DND-41 (cell line): ENCODE data around the gene SETD1A.

ENCODE experiments used
- ATAC-seq: fragments of 200-7000 bp; cut with Tn5 transposase; 3 replicates; pipeline ENCODE4 v1.9.1; 2021; ENCODE audit warnings: low read depth; ENCODE audit not compliant: insufficient read depth
- DNase-seq: peaks from one replicate; pipeline ENCODE4 v3.0.0-alpha.2; 2020
- H2AFZ ChIP-seq: 2 replicates; pipeline ENCODE4 v1.6.0; 2012; ENCODE audit warnings: low read depth, low read length
- H3K27ac ChIP-seq: 2 replicates; pipeline ENCODE4 v1.5.1; 2012; ENCODE audit warnings: low read length, inconsistent platforms
- H3K27me3 ChIP-seq: fragments of 200-600 bp; sonication (generic); 2 replicates; pipeline ENCODE4 v1.6.0; 2012; ENCODE audit warnings: low read length, mild to moderate bottlenecking, inconsistent platforms; ENCODE audit not compliant: insufficient read depth, poor library complexity
- H3K36me3 ChIP-seq: 2 replicates; pipeline ENCODE4 v1.5.1; 2012; ENCODE audit warnings: low read length, inconsistent platforms; ENCODE audit not compliant: insufficient read depth
- H3K4me1 ChIP-seq: 2 replicates; pipeline ENCODE4 v1.5.1; 2012; ENCODE audit warnings: mild to moderate bottlenecking, low read length; ENCODE audit not compliant: insufficient read depth
- H3K4me2 ChIP-seq: 2 replicates; pipeline ENCODE4 v1.6.0; 2012; ENCODE audit warnings: mild to moderate bottlenecking, moderate library complexity, low read length, inconsistent platforms; ENCODE audit not compliant: insufficient read depth
- H3K4me3 ChIP-seq, 2 experiments: fragments of 200-600 bp in 1 of 2; shearing (Covaris generic) in 1 of 2; 2 replicates each; pipeline ENCODE4 v1.5.1; 2012 to 2016; ENCODE audit warnings: inconsistent platforms in 2 of 2, low read length in 2 of 2, mild to moderate bottlenecking in 2 of 2, low read depth in 1 of 2, moderate library complexity in 1 of 2
- H3K79me2 ChIP-seq: 2 replicates; pipeline ENCODE4 v1.6.0; 2012; ENCODE audit warnings: low read length, inconsistent platforms; ENCODE audit not compliant: insufficient read depth
- H3K9ac ChIP-seq: 2 replicates; pipeline ENCODE4 v1.6.0; 2012; ENCODE audit warnings: low read depth, mild to moderate bottlenecking, inconsistent platforms, low read length, moderate library complexity
- H3K9me3 ChIP-seq: 2 replicates; pipeline ENCODE4 v1.5.1; 2012; ENCODE audit warnings: low read length, moderate library complexity, mild to moderate bottlenecking, inconsistent platforms; ENCODE audit not compliant: insufficient read depth, severe bottlenecking
- H4K20me1 ChIP-seq: 2 replicates; pipeline ENCODE4 v1.6.0; 2012; ENCODE audit warnings: low read length; ENCODE audit not compliant: insufficient read depth
- EZH2 ChIP-seq: IDR thresholded peaks from 3 replicates; pipeline ENCODE4 v1.6.1; 2012; ENCODE audit warnings: borderline replicate concordance, low read depth, mild to moderate bottlenecking, moderate library complexity, low read length, inconsistent platforms; ENCODE audit not compliant: severe bottlenecking
- TF ChIP-seq, protein P1 (sequence below): IDR thresholded peaks from 2 replicates; pipeline ENCODE4 v1.5.1; 2012; ENCODE audit warnings: borderline replicate concordance, low read length, moderate library complexity, mild to moderate bottlenecking; ENCODE audit not compliant: poor library complexity, severe bottlenecking; ENCODE audit errors: extremely low read depth

SETD1A gene

GRCh38 chr16:31005350-31006085 lies 48.0 kb downstream of the SETD1A start:
- H2AFZ ChIP-seq: no peak overlapping the region
- H3K4me3 ChIP-seq: no peak overlapping the region
- H3K27me3 ChIP-seq: peaks cover 23% of the 10 kb centered on the region
- H3K36me3 ChIP-seq: no peaks in the 10 kb centered on the region
- no peaks in the 10 kb centered on the region for H3K9me3 ChIP-seq
- DNase-seq (no peak), ATAC-seq (no peak)
- no peak for TF ChIP-seq EZH2
- TF ChIP-seq, protein P1, sequence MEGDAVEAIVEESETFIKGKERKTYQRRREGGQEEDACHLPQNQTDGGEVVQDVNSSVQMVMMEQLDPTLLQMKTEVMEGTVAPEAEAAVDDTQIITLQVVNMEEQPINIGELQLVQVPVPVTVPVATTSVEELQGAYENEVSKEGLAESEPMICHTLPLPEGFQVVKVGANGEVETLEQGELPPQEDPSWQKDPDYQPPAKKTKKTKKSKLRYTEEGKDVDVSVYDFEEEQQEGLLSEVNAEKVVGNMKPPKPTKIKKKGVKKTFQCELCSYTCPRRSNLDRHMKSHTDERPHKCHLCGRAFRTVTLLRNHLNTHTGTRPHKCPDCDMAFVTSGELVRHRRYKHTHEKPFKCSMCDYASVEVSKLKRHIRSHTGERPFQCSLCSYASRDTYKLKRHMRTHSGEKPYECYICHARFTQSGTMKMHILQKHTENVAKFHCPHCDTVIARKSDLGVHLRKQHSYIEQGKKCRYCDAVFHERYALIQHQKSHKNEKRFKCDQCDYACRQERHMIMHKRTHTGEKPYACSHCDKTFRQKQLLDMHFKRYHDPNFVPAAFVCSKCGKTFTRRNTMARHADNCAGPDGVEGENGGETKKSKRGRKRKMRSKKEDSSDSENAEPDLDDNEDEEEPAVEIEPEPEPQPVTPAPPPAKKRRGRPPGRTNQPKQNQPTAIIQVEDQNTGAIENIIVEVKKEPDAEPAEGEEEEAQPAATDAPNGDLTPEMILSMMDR: no peak
- no peak overlapping the region for H3K4me2 ChIP-seq
- no peaks in the 10 kb centered on the region for H3K79me2 ChIP-seq
- no peaks in the 10 kb centered on the region for H3K4me1 ChIP-seq
- H4K20me1 ChIP-seq: peaks cover 4% of the 10 kb centered on the region; the same call in 1 of the 2 replicates
- no peak overlapping the region for H3K27ac ChIP-seq
- H3K9ac ChIP-seq: no peak overlapping the region

DNA sequence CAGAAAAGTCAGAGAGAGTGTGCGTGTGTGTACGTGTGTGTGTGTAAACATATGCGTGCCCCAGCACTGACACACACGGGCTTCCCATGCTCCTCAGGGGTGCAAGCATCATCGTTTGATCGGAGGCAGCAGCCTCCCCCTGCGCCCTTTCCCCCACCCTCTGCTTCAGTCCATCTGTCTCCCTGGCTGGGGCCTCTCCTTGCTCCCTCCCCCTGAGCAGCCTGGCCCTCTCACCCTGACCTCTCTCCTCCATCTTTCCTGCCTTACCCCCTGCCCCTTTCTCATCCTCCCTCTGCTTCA lies 48.5 kb downstream of the SETD1A start:
- peaks cover 4% of the 10 kb centered on the region; the same call in 1 of the 2 replicates for H4K20me1 ChIP-seq
- no peaks in the 10 kb centered on the region for H3K36me3 ChIP-seq
- no peak overlapping the region for H3K27ac ChIP-seq
- H3K4me1 ChIP-seq: no peaks in the 10 kb centered on the region
- no peak overlapping the region for H3K4me3 ChIP-seq
- H3K27me3 ChIP-seq: peaks cover 23% of the 10 kb centered on the region
- H3K9ac ChIP-seq: no peak overlapping the region
- no peak overlapping the region for H2AFZ ChIP-seq
- no peaks in the 10 kb centered on the region for H3K9me3 ChIP-seq
- no peak for ATAC-seq
- H3K4me2 ChIP-seq: no peak overlapping the region
- TF ChIP-seq, protein P1: no peak
- TF ChIP-seq EZH2: no peak
- no peak for DNase-seq
- no peaks in the 10 kb centered on the region for H3K79me2 ChIP-seq

- Histone ChIP-seq H3K4me3 (no peak overlapping the region), H3K27me3 (peaks cover 23% of the 10 kb centered on the region), H4K20me1 (peaks cover 4% of the 10 kb centered on the region; the same call in 1 of the 2 replicates), H2AFZ (no peak overlapping the region), H3K9me3 (no peaks in the 10 kb centered on the region), H3K4me2 (no peak overlapping the region), H3K4me1 (no peaks in the 10 kb centered on the region), H3K9ac (no peak overlapping the region), H3K79me2 (no peaks in the 10 kb centered on the region), H3K27ac (no peak overlapping the region), H3K36me3 (no peaks in the 10 kb centered on the region)
- ATAC-seq: no peak
- no peak for DNase-seq
- TF ChIP-seq, protein P1: no peak
- TF ChIP-seq EZH2: no peak
Observed at GRCh38 chr16:31006589-31006988, 49.0 kb downstream of the SETD1A start.

DNA sequence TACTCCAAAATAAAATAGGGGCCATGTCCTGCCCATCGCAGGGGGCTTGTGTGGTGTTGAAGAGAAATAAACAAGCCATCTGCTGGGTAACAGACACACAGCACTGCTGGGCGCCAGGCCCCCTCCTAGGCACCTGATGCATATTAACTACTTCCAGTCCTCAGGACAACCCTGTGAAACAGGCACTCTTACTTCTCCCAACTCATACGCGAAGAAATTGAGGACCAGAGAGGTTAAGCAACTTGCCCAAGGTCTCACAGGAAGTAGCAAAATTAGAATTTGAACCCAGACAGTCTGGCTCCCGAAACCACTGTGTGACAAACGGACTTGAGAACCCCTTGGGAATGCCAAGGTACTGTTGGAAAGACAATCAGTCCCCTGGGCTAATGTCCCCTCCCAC lies 50.1 kb downstream of the SETD1A start:
- Histone ChIP-seq H3K9ac (no peak overlapping the region), H3K9me3 (no peaks in the 10 kb centered on the region), H3K4me3 (no peak overlapping the region), H3K27ac (no peak overlapping the region), H3K36me3 (no peaks in the 10 kb centered on the region), H3K79me2 (no peaks in the 10 kb centered on the region), H2AFZ (no peak overlapping the region), H4K20me1 (peaks cover 4% of the 10 kb centered on the region; the same call in 1 of the 2 replicates), H3K27me3 (peaks cover 23% of the 10 kb centered on the region), H3K4me2 (no peak overlapping the region), H3K4me1 (no peaks in the 10 kb centered on the region)
- no peak for TF ChIP-seq EZH2
- TF ChIP-seq, protein P1: no peak
- DNase-seq (no peak), ATAC-seq (no peak)
